HG03460 (cell line): ENCODE measurements around the gene CFAP97.
"Not testable (repeated sequence)": the region's sequence is repeated elsewhere in the genome, so short reads cannot be mapped to it uniquely, and the experiment has no call there.

ENCODE experiments used
- ATAC-seq: cut with Tn5 transposase; IDR thresholded peaks from one replicate; pipeline ENCODE4 v1.9.1; 2021; ENCODE audit not compliant: unreplicated experiment

CFAP97 gene

DNA sequence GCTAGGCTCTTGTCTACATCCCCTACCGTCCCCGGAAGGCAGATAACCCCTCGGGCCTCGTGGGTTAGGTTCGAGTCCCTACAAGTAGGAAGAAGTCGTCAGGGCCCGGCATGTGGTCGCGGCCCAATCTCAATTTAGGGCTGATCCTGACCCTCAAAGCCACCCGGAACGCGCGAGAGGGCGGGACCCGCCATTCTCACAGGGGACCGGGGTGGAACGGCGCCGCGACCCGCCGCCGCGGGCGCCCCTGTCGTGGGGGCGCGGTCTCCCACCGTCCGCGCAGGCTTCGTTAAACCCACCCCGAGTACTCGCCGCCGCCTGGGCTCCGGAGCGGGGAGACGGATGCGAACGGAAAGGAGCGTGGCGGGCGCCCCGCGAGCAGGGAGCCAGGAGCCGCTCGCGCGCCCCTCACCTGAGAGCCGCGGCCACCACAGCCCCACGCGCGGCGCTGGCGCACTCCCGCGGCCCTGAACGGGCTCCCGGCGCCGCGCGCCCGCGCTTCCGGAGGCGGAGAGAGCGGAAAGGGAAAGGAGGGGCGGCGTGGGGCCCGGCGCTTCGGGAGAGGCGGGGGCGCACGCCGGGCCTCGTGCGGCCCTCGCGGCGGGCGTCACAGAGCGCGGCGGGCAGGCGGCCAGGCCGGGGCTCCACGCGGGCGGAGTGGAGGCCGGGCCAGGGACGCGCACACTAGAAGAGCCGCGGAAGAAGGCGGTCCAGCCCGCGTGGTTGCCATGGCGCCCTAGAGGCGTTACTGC lies at the start of gene CFAP97:
TSS of gene CFAP97 (minus strand) at position 515 of the 752 bp plus-strand sequence. CDS start 12,804 bp downstream, outside the sequence.
- peak; percentile 76 for ATAC-seq

DNA sequence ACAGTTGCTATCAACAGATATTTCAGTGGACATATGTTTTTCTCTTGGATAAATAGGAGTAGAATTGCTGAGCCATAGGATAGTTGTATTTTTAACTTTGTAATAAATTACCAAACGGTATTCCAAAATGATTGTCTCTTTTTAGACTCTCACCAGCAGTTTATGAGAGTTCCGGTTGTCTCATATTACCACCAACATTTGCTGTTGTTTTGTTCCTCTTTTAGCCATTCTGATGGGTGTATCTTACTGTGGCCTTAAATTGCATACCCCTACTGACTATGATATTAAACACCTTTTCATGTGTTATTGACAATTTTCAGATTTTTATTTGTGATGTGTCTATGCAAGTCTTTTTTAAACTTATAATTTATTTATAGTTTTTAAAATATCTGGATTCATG lies 45.3 kb upstream of the CFAP97 start:
- ATAC-seq: no peak

DNA sequence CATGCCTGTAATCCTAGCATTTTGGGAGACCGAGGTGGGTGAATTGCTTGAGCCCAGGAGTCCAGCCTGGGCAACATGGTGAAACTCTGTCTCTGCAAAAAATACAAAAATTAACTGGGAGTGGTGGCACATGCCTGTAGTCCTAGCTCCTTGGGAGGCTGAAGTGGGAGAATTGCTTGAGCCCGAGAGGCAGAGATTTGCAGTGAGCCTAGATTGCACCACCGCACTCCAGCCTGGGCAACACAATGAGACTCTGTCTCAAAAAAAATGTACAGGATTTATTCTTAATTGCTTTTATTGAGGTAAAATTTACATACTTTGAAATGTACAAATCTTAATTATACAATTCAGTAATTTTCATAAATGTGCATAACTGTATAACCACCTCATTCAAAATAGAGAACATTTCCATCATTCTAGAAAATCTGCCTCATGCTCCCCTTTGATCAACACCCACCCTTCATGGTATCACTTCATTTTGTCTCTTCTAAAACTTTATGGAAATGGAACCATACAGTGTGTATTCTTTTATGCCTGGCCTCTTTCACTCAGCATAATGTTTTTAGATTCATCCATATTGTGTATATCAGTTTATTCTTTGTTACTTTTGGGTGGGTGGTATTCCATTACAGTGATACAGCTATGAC lies 44.7 kb upstream of the CFAP97 start:
- no peak for ATAC-seq

DNA sequence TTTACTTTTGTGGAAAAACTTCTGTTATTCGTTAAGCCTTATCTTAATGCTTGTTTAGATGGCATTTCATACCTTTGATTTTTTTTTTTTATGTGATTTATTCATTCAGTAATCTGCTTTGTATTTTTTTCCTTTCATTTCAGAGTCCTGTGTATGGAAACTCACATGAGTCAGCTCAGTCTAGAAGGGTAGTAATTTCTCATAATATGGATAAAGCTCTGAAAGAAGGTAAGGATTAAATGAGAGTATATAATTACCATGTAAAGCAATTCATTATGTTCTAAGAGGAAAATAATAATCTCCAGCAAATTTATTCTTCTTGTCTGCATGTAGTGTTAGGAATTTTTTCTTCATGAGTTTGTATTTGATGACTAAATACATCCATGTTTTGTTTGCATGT lies 43.4 kb upstream of the CFAP97 start:
- ATAC-seq: no peak

DNA sequence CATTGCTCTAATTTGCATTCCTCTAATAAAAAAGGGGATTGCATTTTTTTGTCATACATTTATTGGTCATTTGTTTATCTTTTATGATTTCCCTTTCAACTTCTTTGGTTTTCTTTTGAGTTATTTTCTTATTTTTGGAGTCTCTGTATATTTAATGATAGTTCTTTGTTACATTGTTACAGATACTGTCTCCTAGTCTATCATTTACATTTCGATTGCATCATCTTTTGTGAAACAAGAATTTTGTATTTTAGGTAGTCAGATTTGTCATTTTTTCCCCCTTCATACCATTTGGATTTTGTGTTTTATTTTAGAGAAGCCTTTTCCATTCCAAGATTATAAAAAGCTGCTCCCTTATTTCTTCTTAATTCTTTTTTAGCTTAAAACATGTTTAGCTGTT lies 42.7 kb upstream of the CFAP97 start:
- no peak for ATAC-seq

DNA sequence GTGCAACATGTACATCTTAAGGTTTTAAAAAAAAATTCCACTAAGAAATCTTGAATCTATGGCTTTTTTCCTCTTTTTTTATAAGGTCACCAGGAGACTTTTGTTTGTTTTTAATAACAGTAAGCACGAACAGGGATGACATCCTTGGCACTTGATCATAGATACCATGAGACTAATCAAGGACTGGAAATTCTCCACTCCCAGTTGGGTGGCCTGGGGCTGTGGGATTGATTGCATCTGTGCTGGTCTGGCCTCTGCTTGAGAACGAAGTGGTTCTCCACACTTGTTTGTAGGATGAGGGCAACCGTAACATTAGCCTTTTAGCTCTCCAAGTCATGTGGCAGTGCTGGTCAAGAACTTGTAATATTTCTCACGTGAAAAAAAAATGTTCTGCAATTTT lies 41.0 kb upstream of the CFAP97 start:
- ATAC-seq: no peak

DNA sequence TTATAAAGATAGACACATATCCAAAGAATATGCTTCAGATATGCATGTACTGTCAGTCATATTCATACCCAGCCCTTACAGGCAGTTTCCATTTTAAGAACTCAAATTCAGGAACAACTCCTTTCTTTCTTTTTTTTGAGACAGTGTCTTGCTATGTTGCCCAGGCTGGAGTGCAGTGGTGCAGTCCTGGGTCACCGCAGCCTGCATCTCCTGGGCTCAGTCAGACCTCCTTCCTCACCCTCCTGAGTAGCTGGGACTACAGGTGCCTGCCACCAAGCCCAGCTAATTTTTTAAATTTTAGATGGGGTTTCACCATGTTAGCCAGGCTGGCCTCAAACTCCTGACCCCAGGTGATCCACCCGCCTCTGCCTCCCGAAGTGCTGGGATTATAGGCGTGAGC lies 40.1 kb upstream of the CFAP97 start:
- ATAC-seq: no peak

DNA sequence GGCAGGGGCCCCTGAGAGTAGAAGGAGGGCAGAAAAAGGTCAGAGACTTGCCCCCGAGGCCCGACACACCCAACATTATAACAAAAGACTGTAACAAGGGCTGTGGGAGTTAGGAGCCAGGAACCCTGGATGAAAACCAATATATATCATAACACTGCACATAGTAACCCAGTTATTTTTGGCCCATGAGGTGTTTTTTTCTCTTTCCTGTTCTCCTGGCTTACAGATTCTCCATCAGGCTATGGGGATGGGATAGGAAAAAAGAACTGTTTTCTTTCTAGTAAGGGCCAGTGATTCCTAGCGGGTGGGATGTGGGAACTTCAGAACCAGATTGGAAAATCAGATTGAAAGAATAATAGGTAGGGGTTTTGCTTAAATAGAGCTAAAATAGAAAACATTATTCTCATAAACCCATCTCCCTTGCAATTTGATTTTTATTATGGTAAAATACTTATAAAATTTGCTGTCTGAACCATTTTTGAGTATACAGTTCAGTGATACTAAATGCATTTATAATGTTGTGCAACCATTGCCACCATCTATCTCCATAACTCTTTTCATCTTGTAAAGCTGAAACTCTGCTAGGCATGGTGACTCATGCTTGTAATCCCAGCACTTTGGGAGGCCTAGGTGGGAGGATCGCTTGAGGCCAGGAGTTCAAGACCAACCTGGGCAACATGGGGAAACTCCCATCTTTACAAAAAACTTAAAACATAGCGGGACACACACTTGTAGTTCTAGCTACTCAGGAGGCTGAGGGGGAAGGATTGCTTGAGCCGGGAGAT lies 39.1 kb upstream of the CFAP97 start:
- peak; percentile 19 for ATAC-seq

DNA sequence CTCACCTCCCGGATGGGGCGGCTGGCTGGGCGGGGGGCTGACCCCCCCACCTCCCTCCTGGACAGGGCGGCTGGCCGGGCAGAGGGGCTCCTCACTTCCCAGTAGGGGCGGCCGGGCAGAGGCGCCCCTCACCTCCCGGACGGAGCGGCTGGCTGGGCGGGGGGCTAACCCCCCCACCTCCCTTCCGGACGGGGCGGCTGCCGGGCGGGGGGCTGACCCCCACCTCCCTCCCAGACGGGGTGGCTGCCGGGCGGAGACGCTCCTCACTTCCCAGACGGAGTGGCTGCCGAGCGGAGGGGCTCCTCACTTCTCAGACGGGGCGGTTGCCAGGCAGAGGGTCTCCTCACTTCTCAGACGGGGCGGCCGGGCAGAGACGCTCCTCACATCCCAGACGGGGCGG lies 36.7 kb upstream of the CFAP97 start:
- ATAC-seq: not testable (repeated sequence)

DNA sequence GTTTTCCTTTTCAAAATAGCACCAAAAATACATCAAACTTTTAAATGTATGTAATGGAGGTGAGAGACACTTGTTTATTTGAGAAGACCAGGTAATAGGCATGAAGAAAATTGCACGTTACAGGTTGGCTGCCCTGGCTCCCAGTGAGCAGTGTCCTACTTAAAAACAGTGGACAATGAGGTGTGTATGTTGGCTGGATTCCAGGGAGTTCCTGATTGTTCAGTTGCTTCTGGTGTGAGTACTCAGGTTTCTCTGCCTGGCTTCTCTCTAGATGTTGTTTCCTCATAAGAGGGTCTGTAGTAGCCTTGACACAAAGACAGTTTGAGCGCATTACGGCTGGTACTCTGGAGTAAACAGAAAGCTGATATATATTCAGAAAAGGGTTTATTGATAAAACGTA lies 35.0 kb upstream of the CFAP97 start:
- ATAC-seq: no peak

DNA sequence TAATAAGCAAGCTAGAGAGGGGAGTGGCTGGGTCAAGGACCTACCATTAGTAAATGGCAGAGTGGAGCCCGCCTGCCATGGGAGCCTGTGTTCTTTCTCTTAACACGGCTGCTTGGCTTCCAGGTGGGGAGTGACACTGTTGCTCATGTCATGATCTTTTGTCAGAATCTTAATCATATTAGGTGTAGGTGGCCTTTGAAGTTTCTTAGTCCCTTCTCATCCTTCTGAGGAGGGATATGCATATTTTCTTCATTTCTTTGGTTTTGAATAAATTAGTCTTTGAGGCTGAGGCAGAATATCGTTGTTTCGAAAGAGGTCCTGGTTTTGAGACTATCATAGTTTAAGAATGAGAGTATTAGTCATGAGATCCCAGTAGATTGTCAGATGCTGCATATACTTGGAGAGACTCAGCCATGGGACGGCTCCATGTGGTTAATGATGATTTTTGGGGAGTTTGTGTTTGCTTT lies 34.4 kb upstream of the CFAP97 start:
- no peak for ATAC-seq

DNA sequence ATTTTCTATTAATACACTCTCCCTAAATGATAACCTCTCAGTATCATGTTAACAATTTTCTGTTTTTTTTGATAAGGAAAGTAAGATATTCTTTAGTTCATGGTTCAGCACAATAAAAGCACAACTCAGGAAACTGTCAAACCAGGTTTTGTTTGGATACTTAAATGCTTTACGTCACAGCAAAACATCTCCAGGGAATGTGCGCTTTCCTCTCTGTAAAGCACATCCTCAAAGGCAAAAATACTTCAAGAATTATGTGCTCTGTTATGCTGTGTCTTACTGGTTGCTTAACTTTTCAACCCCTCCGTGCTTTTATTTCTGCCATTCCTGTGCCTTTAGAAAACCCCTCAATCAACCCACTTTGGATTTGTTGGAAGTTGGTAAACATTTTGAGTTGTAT lies 33.4 kb upstream of the CFAP97 start:
- no peak for ATAC-seq

DNA sequence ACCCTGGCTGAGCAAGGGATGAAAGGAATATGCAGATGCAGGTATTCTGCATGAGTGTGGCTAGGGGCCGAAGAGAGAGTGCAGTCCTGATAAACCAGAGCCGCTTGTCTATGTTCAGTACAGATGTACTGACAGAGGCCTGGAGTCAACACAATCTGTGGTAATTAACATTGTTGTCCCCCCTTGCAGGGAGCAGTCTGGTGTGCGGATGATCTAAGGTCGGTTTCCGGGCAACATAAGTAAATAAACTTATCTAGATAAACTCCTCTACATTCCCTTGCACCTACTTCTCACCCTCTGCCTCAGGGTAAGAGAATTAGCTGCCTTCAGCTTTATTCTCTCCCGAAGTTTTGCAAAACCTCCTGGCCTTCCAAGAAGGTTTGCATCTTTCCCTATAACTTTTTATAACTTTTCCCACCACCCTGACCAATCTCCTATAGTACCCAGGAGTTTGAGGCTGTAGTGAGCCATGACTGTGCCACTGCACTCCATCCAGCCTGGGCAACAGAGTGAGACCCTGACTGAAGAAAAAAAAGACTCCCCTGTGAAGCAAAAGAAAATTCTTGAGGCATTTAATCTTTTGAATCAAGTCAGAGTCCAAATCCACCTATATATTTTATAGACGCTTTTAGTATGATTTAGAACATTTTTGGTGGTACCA lies 32.2 kb upstream of the CFAP97 start:
- ATAC-seq: no peak

DNA sequence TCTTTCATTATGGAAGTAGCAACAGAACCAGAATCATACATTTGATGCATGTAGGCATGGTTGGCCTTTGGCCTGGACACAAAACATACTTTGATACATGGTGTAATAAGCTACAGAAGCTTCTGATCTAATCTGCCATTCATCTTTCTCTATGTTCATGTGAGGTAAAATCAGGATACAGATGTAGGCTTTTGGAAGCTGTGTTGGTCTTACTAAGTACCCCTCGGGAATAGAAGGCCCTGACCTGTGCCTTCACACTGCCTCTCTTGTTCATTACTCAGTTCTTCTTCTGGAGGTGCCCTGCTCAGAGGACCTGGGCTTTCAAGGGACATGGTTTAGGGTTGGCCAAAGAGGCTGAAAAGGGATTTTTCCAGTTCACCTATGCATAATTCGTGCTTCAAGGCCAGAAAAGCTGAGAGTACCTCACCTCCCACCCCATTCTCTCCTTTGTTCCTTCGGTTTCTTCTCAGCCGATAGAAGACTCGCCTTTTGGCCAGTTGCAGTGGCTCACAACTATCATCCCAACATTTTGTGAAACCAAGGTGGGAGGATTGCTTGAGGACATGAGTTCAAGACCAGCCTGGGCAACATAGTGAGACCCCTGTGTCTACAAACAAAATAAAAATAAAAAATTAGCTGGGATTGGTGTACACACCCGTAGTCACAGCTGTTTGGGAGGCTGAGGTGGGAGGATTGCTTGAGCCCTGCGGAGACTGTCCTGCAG lies 31.5 kb upstream of the CFAP97 start:
- ATAC-seq: no peak

DNA sequence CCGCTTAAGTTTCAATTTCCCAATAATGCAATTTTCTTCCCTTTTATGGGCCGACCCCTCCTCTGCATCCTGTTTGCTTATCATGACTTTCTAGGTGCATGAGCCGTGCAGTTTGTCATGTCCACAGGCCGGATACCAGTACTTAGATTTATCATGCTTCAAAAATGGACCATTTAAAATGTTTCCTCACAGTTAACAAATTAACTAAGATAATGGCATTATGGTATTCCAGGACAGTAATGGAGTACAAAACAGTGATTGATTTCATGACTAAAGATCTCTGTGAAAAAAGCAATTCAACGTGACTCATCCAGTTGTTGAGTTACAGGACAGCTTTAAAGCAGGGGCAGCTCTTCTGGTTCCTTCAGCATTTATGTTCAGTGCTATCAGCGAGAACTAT lies 28.6 kb upstream of the CFAP97 start:
- no peak for ATAC-seq

DNA sequence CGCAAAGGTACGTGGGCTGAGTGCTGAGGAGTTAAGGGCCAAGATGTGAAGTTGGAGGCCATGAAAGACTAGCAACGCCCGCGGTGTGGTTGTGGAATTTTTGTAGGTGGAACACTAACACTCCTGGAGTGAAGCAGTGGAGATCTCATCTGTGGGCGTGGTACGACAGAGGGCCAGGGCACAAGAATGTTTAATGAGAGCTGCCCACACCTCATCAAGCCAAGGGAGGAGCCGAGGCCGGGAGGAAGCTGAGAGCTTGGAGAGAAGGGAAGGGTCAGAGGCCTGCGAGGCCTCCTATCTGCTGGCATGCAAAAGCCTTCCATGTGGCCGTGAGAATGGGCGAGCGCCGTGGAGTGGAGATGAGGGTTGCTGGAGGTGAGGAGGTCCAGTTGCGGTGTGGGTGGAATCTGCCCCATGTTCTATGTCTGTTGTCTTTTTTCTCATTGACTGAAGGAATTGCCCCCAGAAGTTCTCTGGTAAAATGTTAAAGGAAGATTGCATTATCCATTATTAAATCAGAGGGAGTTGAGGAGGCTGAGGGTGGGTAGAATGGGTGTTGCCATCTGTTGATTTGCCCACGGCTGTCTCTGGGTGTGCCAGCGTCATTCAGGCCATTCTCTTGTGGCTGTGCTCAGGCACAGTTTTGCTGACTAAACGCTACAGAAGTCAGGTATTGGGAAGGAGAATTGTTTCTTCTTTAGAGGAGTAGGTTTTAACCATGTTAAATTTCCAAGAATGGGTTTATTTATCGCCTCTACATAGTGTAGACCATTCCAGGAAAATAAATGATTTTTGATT lies 25.4 kb upstream of the CFAP97 start:
- ATAC-seq: no peak

DNA sequence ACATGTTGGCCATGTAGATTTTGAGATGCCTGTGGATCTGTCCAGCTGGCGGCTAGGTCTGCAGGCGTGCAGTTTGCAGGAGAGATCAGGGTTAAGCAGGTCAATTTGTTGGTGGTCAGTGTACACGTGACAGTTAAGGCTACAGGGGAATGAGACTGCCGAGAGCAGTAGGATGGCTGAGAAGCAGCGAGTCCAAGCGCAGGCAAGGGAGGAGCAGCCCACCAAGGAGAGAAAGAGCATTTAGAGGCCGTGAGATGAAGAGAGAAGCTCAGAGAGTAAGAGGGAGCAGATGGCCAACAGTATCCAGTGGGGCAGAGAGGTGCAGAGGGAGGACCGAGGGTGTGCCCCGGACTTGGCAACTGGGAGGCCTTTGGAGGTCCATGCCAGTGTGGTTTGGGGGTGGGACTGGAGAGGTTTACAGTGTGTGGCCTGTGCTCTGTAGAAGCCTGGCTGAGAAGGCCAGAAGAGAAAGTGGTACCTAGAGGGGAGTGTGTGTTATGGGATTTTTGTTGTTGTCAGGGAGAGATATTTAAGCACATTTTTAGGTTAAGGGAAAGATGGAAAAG lies 24.0 kb upstream of the CFAP97 start:
- no peak for ATAC-seq

DNA sequence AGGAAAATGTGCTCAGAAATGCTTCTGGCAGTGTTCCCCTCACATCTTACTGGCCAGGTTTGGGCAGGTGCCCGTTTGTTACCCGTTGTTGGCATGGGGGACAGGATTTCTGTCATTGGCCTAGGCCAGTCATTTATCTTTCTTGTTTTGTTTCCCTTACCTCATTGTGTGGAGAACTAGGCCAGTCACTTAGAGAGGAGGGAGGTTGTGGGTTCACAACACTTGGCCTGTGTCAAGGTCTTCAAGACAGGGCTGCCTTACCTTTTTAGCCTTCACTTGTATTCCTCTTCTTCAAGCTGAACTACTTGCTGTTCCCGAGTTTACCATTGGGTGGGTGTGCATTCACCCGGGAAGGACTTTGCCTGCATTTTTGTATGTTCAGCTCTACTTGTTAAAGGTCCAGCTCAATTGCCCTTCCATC lies 23.3 kb upstream of the CFAP97 start:
- no peak for ATAC-seq

DNA sequence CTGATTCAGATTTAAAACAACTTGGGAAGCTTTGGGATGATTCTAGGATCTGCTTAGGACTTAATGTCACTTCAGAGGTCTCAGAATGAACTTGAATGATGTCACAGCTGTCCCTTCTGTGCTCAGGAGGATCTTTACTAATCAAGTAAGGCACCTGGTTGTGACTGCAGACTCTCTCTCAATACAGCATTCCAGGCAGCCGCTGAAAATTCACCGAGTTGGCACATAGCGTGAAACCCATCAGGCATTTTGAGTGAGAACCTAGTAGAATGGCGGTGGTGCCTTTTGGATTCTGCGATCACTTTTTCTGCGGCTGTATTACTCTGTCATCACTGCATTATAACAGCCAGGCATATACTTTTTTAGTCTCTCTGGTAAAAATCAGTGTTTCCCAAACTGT lies 22.1 kb upstream of the CFAP97 start:
- ATAC-seq: no peak

DNA sequence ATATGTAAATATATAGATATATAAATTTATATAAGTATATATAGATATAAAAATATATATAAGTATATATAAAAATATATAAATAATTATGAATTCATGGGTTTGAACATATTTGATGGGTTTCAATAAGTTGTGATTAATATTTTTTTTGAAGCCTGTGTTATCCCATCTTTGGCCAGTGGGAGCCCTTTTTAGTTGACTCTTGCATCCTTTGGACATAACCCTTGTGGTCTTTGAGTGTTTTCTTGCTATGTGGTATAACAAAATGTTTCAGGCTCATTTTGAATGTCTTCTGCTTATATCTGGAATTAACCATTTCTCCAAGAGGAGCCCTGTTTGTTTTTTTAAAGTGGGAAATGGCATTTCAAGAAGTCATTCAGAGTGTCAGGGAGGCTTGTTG lies 20.8 kb upstream of the CFAP97 start:
- ATAC-seq: no peak
